SHP77 (cell line): ENCODE measurements around the gene NRIP1.

ENCODE experiments used
- DNase-seq, 2 experiments: peaks; one replicate each; lab custom pipeline; 2025; lab: John Stamatoyannopoulos, UW

NRIP1 gene

DNA sequence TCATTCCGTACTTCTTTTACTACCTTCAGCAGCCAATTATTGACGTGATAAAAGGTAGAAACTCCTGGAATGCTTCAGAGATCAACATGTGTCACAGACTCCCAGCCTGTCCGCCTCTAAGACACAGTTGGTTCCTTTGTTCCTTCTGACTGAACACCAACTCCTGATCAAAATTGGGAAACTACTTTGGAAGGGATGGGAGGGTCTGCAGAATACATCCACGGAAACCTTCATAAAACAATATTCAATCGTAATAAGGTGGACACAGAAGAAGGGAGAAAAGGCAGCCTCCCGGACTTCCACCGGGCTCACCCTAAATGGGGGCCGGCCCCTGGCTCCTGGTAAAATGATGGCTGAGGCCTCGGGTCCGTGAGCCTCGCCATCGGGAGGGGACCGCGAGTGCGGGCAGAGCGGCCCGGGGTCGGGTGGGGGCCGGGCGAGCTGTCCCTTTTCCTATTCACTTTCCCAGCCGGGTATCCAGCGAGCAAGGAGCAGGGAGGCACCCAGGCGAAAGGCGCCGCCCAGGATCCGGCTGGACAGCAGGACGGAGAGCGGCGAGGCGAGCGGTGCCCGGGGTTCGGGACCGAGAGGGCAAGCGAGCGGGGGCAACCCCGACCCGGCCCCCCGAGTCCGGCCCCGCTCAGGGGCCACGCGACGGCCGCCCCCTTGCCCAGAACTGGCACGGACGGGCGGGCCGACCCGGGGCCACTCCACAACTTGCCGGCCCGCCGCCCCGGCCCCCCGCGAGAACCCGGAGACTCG lies 805 bp downstream of the NRIP1 start:
- DNase-seq, result no peak

DNA sequence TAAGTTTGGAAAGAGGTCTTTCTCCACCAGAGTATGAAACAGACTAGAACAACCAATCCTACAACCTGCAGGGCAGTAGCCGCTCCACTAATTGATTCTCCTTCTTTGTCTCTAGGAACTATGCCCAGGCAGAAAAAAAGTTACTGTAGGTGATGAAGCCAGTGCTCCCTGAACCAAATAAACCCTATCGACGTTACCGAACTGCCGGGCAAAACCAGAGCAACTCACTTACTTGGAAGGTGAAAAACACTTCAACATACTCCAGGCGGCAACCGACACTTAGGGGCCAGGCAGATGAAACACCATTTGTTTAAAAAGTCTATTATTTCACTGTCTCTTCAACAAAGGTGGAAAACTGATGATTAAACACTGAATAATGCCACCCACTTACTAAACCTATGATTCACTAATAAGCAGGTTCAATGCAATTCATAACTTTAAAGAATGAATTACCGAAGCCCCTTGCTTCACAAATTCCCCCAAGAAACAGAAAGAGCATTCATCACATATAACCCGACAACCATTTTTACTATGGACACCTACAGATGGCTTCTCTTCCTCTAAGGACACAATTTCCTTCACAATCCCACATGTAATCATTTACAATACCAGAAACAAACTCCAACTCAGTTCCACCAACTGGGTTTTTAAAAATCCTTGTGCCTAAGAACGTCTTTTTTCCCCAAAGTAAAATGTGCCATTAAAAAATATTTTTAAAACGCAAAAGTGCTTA lies 1.6 kb downstream of the NRIP1 start:
- DNase-seq, result no peak

GRCh38 chr21:15062606-15062965 lies 2.2 kb downstream of the NRIP1 start:
- DNase-seq, result no peak

- no peak for DNase-seq
Measured at GRCh38 chr21:15061747-15062605, 2.8 kb downstream of the NRIP1 start.

- DNase-seq, result no peak
Measured at GRCh38 chr21:15061279-15061678, 3.5 kb downstream of the NRIP1 start.

DNA sequence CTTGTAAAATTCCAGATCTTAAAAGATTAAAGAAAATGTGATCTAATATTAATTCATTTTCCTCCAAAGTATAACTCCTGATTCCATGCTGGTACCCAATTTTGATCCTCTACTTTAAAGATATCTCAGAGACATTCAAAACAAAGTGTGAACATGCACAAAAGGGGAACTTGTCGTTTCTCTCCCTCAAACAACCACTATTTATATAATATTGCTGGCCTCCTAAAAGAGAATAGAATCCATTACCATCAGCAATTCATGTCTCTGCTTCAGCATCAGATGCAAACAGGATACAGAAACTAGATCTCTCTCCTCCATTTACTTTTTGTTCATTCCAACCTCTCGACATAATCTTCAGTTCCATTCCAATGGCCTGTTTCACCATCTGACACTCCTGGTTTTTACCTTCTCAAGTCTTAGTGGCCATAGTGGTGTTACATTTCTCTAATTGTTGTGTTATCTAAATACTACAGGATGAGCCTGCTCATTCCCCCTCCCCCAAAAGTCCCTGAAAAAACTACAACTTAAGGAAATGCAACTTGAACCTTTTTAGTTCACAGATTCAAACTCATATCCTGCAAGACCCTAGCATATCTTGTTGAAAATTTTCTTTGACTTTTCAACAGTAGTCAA lies 4.1 kb downstream of the NRIP1 start:
- no peak for DNase-seq

GRCh38 chr21:15059397-15059796 lies 5.4 kb downstream of the NRIP1 start:
- no peak for DNase-seq

GRCh38 chr21:15058854-15059263 lies 5.9 kb downstream of the NRIP1 start:
- no peak for DNase-seq

GRCh38 chr21:15057285-15057684 lies 7.5 kb downstream of the NRIP1 start:
- DNase-seq, result no peak

GRCh38 chr21:15054606-15055239 lies 10.1 kb downstream of the NRIP1 start:
- DNase-seq, result no peak

DNA sequence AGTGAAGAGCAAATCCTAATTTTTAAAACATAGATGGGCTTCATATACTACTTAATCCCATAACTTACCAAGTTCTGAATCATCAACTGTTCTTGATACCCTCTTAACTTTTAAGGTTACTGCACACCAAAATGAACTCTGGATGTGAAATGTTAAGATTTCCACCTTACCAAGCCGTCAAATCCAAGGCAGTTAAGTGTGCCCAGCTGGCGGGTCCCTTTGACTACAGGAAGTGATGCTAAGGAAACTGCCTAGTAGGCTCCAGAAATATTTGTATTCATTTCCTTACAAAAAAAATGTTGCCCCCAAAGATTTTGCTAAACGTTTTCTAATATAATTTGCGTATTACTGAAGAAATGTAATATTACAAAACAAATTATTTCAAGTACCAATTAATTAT lies 10.7 kb downstream of the NRIP1 start:
- DNase-seq, result no peak

- DNase-seq, result no peak
Measured at GRCh38 chr21:15053500-15053899, 11.3 kb downstream of the NRIP1 start.

DNA sequence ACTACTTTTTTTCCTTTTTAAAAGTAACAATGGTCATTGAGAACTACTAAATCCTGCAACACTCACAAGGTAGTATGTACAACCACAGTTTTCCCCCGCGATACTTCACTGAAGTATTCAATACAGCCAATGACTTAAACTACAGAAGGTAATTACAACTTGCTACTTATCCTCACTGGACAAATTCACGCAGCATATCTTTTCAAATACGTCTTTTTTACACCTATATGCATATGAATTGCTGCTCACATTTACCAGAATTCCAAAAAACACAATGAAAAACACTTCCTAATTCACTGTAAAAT lies 12.4 kb downstream of the NRIP1 start:
- no peak for DNase-seq

GRCh38 chr21:15051644-15052458 lies 12.9 kb downstream of the NRIP1 start:
- DNase-seq, result no peak

GRCh38 chr21:15050568-15051377 lies 14.0 kb downstream of the NRIP1 start:
- no peak for DNase-seq

DNA sequence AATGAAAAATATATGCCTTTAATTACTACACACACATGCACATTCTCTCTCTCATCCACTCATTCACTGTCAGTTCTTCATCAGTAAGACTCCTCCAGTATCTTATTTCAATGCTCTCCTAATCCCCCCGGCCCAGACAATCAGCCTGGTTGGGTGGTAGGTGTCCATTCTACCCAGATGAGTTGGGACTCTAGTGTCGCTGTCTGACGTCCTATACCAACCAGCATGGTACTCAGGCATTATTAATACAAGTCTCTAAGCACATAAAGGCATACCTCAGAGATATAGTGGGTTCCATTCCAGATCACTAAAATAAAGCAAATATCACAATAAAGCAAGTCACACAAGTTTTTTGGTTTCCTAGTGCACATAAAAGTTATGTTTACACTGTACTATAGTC lies 19.8 kb downstream of the NRIP1 start:
- no peak for DNase-seq

- DNase-seq, result no peak
Measured at GRCh38 chr21:15042531-15042930, 22.3 kb downstream of the NRIP1 start.

DNA sequence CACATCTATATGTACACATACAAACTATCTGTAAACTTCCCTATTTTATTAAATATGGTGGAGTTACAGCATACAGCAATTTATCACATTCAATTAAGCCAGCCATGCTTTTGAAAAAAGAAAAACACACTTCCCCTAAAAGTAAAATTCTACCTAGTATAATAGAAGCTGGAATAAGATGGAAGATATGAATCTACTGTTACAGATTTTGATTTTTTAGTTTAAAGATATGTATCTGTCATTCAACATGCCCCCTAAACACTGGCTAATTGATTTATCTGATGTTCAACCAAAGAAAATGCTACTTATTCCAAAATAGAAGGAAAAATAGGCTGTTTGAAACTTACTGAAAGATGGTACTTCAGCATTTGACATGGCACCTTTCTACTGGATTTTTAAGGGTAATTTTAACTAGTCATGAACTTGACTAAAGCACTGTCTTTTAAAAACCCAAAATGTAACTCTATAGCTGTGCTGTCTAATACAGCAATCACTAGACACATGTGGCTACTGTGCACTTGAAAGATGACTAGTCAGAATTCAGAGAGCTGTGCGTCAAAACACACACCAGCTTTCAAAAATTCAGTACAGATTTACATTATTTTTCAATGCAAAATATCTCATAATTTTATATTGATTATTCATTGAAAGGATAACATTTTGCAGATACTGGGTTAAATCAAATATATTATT lies 25.0 kb downstream of the NRIP1 start:
- no peak for DNase-seq

- no peak for DNase-seq
Measured at GRCh38 chr21:15037900-15038293, 26.9 kb downstream of the NRIP1 start.
